ENCODE results near the gene GABBR2. TPM values are rescaled to one million over a fixed set of nuclear protein-coding genes. Genes with fewer than 3 reads are reported as not detected.

Gene GABBR2
- total RNA-seq, 1 experiment from 2014 or later: not detected

DNA sequence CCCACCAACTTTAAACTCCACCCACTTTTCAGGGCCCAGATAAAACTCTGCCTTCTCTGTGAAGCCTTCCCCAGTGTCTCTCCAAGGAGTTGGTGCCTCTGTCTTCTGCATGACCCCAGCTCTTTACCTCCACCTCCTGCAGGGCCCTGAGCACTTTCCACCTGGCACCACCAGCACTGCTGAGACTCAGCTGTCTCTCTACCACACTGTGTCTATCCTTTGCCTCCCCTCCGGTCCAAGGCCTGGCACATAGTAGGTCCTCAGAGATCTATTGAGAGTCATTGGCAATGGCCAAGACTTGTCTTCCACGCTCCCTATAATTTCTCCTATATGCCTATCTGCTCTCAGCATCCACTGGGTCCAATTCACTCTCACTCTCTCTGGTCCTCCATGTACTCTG lies 12.9 kb upstream of the GABBR2 start:
- no peak for DNase-seq (ENCODE audit: low read depth)

DNA sequence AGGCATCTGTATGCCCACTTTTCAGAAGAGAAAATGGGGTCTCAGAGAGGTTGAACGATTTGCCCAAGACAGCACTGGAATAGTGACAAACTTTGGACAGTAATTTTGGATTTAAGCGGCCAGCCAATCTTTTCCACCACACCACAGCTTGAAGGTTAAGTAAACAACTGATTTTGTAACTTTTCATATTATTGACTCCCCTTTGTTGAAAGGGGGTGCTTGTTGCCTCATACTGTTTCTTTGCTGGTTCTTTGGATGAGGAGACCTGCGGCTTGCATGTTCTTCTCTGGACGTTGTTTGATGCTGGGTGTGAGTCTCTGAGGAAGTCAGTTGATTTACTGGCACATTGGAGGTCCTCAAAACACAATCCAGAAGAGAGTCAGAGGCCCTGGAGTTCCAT lies 11.7 kb upstream of the GABBR2 start:
- DNase-seq (ENCODE audit: low read depth): no peak

GRCh38 chr9:98719055-98719454 lies 10.3 kb upstream of the GABBR2 start:
- DNase-seq (ENCODE audit: low read depth): no peak

DNA sequence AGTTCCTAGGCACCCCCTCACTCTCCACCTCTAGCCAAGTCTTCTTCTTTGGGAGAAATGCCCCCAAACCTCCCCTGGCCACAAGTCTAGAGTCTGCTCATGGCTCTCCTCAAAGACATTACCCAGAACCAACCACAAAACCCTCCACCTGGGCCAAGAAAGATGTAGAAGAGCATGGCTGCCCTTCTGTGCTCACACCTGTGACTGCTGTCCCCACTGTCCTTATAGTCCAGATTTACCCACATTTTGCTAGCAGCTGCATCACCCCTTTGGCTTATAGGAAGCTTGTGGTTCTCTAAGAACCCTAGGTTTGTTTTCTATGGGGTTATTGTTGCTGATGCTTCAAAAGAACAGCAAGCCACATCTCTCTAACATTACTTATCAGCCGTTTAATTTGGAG lies 6.1 kb upstream of the GABBR2 start:
- no peak for DNase-seq (ENCODE audit: low read depth)

DNA sequence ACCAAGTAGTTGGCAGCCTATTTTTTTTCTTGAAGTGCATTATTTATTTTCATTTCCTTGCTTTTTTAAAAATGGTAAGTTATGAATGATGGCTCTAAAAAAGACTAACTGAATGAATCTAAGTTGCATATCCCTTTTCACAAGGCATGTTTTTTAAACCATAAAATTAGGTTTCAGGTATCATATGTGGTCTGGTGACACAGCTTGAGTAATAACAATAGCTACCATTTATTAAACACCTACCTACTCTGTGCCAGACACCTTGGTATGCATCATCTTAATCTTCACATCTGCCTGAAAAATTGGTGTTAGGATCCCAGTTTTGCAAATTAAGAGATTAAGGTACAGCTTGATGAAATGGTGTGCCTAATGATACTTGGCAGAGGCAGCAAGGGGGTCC lies 4.3 kb upstream of the GABBR2 start:
- DNase-seq (ENCODE audit: low read depth): no peak

GRCh38 chr9:98709968-98710965 lies 1.5 kb upstream of the GABBR2 start:
- DNase-seq (ENCODE audit: low read depth): peak; percentile 31

DNA sequence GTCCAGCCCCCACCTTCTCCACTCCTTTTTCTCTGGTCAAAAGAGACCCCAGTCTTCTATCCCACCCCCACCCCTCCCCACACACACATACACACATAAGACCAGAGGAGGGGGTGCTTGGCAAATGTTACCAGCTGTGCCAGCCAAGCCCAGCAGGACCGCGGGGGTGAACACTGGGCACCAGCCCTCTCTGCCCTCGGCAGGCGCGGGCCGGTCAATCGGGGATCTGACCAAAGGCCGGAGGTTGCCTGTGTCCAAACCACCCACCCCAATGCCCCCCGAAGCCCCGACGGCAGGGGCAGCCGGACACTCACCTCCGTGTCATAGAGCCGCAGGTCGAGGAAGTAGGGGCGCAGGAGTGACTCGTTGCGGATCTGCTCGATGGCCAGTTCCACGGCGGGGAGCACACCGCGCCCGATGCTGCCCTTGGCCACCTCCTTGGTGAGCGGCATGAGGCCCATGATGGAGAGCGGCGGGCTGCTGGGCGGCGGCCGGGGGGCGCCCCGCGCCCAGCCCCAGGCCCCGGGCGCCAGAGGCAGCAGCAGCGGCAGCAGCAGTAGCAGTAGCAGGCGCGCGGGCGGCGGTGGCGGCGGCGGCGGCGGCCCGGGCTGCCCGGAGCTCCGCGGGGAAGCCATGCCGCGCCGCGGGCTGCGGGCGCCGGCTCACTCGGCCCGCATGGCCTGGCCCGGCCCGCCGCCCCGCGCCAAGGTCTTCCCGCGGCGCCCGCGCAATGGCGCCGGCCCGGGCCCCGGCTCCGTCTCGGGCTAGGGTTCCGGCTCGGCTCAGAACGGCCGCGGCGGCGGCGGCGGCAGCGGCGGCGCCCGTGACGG lies 417 bp downstream of the GABBR2 start:
- no peak for DNase-seq (ENCODE audit: low read depth)

DNA sequence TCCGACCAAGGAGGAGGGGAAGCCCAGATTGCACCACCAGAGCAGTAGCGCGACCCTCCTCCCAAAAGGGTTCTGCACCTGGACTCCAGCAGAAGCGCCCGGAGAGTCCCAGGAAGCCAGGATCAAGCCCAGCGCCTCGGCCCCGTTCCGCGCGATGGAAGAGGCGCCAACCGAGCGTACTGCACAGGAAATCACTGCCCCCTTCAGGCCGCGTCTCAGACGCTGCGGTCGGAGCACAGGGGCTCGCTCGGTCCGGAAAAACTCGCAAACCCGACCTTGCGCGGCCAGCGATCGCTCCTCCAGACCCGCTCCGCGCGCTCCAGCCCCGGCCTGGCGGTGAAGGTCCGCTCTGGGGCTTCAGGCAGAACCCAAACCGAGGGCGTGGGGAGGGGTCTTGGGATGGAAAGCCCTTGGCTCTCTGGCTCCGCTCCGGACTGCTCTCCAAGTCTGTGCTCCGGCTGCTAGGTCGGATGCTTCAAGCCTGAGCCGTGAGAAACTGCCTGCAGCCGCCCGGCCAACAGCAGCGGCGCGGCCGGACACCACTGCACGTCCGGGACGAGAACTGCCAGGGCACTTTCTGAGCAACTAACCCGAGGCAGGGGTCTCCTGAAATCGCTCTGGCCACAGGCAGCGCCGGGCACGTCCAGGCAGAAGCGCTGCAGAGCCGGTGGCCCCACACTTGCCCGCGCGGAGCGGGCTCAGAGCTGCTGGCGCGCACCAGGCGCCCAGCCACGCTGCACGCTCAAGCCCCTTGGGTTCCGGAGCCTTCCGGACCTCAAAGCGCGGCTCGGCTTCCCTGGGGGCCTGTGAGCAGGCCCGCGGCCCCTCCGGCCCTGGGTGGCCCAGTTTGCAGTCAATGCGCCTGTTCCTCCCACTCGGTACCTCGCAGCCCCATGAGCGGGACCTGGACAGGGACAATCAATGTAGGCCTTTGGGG lies 1.3 kb downstream of the GABBR2 start:
- DNase-seq (ENCODE audit: low read depth): peak; percentile 28

DNA sequence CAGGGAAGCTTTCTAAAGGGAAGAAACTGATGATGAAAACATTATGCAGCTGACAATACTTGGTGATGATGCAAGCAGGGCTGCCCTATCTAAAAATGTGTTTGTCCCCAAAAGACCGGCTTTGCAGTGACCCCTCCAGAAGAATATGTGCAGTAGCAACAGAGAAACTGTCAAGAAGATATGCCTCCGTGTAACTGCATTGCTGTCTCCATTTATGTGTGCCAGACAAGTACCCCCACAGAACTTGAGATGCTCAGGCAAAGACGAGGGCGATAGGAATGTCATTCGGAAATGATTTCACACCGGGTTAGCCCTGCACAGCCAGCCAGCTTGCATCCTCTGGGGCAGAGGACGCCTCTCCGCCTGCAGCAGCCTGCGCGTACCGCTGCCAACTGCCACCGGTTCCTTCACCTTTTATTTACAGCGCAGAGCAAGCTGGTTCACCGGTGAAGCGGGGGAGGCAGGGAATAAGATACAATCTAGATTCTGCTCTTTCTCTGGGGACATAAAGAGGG lies 2.0 kb downstream of the GABBR2 start:
- DNase-seq (ENCODE audit: low read depth): no peak

- DNase-seq (ENCODE audit: low read depth): no peak
These were observed 5.8 kb downstream of the GABBR2 start for GRCh38 chr9:98702835-98703380.

GRCh38 chr9:98702340-98702739 lies 6.4 kb downstream of the GABBR2 start:
- no peak for DNase-seq (ENCODE audit: low read depth)

DNA sequence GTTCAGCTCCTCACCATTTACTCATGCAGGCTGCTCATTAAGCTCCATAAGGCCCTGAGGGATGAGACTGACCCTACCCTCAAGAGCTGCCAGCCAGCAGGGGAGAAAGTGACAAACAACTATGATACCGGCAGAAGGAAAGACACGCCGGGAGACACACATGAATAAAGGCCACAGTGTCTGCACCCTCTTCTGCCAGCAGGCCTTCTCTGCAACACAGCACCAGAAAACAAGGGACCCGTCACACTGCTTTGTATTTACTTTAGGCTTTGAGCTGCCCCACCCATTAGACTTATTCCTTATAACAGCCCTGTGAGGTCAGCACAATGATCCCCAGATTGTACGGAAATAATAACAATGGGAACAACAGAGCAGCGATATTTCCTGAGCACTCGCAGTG lies 7.2 kb downstream of the GABBR2 start:
- no peak for DNase-seq (ENCODE audit: low read depth)

- no peak for DNase-seq (ENCODE audit: low read depth)
These were observed 7.9 kb downstream of the GABBR2 start for GRCh38 chr9:98700801-98701200.

GRCh38 chr9:98698856-98699255 lies 9.9 kb downstream of the GABBR2 start:
- DNase-seq (ENCODE audit: low read depth): no peak

DNA sequence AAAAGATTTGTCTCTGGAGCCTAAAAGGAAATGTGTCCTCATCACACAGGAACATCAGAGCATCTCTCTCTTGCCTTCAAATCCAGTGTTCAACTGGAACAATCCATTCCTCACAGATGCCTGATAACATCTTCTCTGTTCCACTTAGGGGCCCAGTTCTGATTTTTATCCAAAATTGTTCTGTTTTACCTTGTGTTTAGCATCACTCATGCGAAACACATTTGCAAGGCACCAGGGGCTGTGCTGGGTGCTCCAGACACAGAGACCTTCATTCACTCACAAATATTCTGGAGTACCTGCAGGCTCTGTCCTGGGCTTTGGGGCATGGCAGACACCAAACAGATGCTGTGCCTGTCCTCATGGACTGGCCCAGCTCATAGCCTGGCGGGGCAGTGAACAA lies 13.8 kb downstream of the GABBR2 start:
- DNase-seq (ENCODE audit: low read depth): no peak

DNA sequence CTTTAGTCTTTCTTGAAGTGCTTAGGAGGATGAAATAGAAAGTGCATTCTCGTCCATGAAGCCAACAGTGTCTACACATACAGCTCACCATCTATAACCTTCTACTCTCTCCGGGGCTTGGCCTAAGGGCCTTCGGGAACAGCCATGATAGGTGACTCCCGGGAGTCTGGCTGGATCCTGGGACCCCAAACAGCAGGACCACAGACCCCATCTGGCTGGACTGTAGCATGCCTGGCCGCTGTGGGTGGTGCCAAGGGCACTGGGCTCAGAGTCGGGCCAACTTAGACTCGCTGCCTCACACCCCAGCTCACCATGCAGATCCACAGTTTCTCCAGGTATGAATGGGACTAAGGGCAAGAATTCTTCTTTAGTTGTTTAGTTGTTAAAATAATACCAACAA lies 16.3 kb downstream of the GABBR2 start:
- DNase-seq (ENCODE audit: low read depth): no peak

GRCh38 chr9:98691890-98692289 lies 16.8 kb downstream of the GABBR2 start:
- no peak for DNase-seq (ENCODE audit: low read depth)

- DNase-seq (ENCODE audit: low read depth): no peak
These were observed 18.0 kb downstream of the GABBR2 start for GRCh38 chr9:98690686-98691085.

DNA sequence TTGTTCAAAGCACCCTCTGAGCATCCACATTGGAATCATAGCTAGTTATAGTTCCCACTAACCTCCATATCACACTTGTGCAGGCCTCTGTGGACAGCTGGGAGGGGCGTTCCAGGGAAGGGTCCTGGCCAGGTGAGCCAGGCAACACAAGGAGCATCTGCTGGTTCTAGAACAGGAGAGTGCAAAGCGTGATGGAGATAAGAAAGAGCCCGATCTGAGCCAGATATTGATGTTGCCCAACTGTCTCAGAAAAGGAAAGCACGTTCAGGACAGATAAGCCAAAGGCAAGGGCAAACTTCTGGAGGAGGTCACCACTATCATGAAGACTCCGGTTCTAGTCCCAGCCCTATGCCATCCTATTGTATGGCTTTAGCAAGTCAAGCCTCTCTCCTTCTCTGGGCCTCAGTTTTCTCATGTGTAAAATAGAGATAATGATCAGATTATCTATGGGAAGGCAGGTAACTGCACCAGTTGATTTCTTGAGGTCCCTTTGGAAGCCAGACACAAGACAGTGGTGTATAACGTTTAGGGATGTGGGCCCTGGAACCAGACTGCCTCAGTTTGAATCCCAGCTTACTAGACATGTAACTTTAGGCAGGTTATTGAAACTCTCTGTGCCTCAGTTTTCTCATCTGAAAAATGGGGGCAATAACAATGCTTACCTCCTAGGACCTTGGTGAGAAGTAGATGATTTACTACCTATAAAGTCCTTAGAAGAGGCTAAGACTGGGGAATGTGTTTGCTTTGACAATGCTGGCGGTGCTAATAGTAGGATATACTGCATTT lies 19.8 kb downstream of the GABBR2 start:
- DNase-seq (ENCODE audit: low read depth): no peak

DNA sequence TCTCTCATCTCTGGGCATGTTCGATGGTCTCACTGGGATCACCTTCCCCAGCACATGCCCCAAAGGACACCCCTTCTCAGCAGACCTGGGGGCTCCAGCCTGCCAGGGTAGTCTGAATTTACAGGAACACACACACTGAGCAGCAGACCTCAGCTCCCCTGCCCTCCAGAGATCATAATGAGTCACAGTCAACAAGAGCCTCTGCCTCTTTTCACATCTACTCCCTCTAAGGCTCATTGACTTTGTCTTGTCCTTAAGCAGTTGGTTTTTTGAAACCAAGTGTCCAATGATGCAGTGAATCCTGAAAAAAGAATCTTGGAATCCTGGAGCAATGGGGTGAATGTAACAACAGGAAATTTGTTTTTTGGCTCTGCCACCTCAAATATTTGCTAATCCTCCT lies 20.8 kb downstream of the GABBR2 start:
- no peak for DNase-seq (ENCODE audit: low read depth)

Measured in LHCN-M2 (cell line).